Stomach (tissue), 9 donors: Measurements from ENCODE around the gene TRIM37. TPM values are rescaled to one million over a fixed set of nuclear protein-coding genes. Genes with fewer than 3 reads are reported as not detected.

ENCODE experiments used
- DNase-seq, 2 donors: peaks; one replicate each; pipeline versions ENCODE4 v3.0.0 to v3.0.0-alpha.2; 2013 to 2019
- H3K27ac ChIP-seq, 5 donors: fragments of 200-600 bp in 4 of 5; sonication (generic) in 4 of 5; one replicate each; pipeline ENCODE4 v1.5.1; 2013 to 2019; ENCODE audit warnings: mild to moderate bottlenecking in 1 of 5, moderate library complexity in 1 of 5
- H3K27me3 ChIP-seq, 3 donors: fragments of 200-600 bp; sonication (generic); one replicate each; pipeline ENCODE4 v1.5.1; 2017 to 2019; ENCODE audit warnings: mixed run types in 1 of 3
- H3K36me3 ChIP-seq, 4 donors: fragments of 200-600 bp; sonication (generic); 1 replicate in 3 of 4; 2 replicates in 1 of 4; pipeline ENCODE4 v1.5.1; 2016 to 2019
- H3K4me1 ChIP-seq, 4 donors: fragments of 200-600 bp; sonication (generic); one replicate each; pipeline ENCODE4 v1.5.1; 2016 to 2019
- H3K4me3 ChIP-seq, 4 donors: fragments of 200-600 bp; sonication (generic) in 3 of 4; one replicate each; pipeline ENCODE4 v1.5.1; 2016 to 2019; ENCODE audit warnings: mild to moderate bottlenecking in 1 of 4
- H3K9me3 ChIP-seq, 4 donors: fragments of 200-600 bp; sonication (generic); one replicate each; pipeline ENCODE4 v1.5.1; 2016 to 2019
- CTCF ChIP-seq, 7 experiments: fragments of 450-650 bp in 4 of 7; fragments of 200-600 bp in 3 of 7; sonication (generic) in 3 of 7; IDR thresholded peaks; one replicate each; pipeline ENCODE4 v1.5.1; 2016 to 2019; ENCODE audit warnings: antibody characterized with exemption in 7 of 7, control low read depth in 2 of 7, mild to moderate bottlenecking in 1 of 7
- EP300 ChIP-seq: sonication (generic); formaldehyde crosslinking; IDR thresholded peaks from one replicate; pipeline ENCODE4 v1.6.1; 2017; ENCODE audit warnings: antibody characterized with exemption
- POLR2A ChIP-seq, 4 donors: fragments of 450-650 bp; IDR thresholded peaks; one replicate each; pipeline ENCODE4 v1.6.1; 2016; ENCODE audit warnings: antibody characterized with exemption in 4 of 4, control low read depth in 2 of 4, mild to moderate bottlenecking in 1 of 4, moderate library complexity in 1 of 4
- POLR2AphosphoS5 ChIP-seq, 3 donors: sonication (generic); formaldehyde crosslinking; IDR thresholded peaks; one replicate each; pipeline ENCODE4 v1.6.1; 2016; ENCODE audit warnings: antibody characterized with exemption in 3 of 3
- WGBS, 5 donors: extraction: QIAGEN DNeasy Blood & Tissue Kit in 3 of 5; methylation state at CpG; one replicate each; pipeline versions ENCODE4 v1.1.5 to v1.1.7; 2013 to 2018; 5-methylcytosine and 5-hydroxymethylcytosine counted together
- intact Hi-C: fragments of 100-400 bp; cut with DNase I; formaldehyde crosslinking; loops from one replicate; pipeline ENCODE4 v1.15.1; 2023; ENCODE audit warnings: low total_unique reads
- polyA plus RNA-seq, 3 donors: library from polyadenylated mRNA; stranded (reverse); fragments of 200-250 nt; gene quantifications; one replicate each; pipeline ENCODE4 v1.2.3, GENCODE V29; 2013
- total RNA-seq, 5 donors: library from RNA; depleted of rRNA; stranded (reverse); fragments of >200 nt; gene quantifications; one replicate each; pipeline versions ENCODE4 v1.1.0 to v1.2.3, GENCODE V29; 2014 to 2016
- donor health status: healthy with polysubstance abuse.
- donor health status: Bipolar disorder and iron deficiency.
- donor health status: healthy.

TRIM37 gene
- total and polyA plus RNA-seq, 8 donors: 4.9 to 68.7 (median 29.0) TPM

GRCh38 chr17:58997756-58998553 lies 108.7 kb downstream of the TRIM37 start:
- WGBS, 5 donors: 69 to 80% (median 71%) methylated on average over 7 of the region's 7 CpGs
- Histone ChIP-seq H3K36me3 (peaks cover 8 to 50% (median 29%) of the 10 kb centered on the region in 4 donors), H3K9me3 (no peaks in the 10 kb centered on the region), H3K4me1 (peaks cover 0 to 31% (median 2%) of the 10 kb centered on the region in 4 donors), H3K27ac (peak overlapping the region in 2 of 5 donors; percentile 6 to 20), H3K4me3 (no peak overlapping the region), H3K27me3 (no peaks in the 10 kb centered on the region)
- TF ChIP-seq POLR2AphosphoS5 (IDR thresholded peaks at IDR 0.05): no peak
- no peak for TF ChIP-seq POLR2A (IDR thresholded peaks at IDR 0.05)
- no peak for TF ChIP-seq CTCF (IDR thresholded peaks at IDR 0.05)
- no peak for TF ChIP-seq EP300
- DNase-seq: no peak
- intact Hi-C loops: no loop called here

- Histone ChIP-seq H3K27ac (peak overlapping the region in 2 of 5 donors; percentile 6 to 11), H3K9me3 (no peaks in the 10 kb centered on the region), H3K27me3 (no peaks in the 10 kb centered on the region), H3K36me3 (peaks cover 8 to 50% (median 29%) of the 10 kb centered on the region in 4 donors), H3K4me1 (peaks cover 0 to 33% (median 9%) of the 10 kb centered on the region in 4 donors), H3K4me3 (no peak overlapping the region)
- intact Hi-C loops: no loop called here
- no peak for DNase-seq
- TF ChIP-seq POLR2AphosphoS5 (IDR thresholded peaks at IDR 0.05) (no peak), EP300 (no peak)
- WGBS, 5 donors: 73 to 90% (median 80%) methylated on average over 4 of the region's 4 CpGs
These were observed 109.7 kb downstream of the TRIM37 start for GRCh38 chr17:58996968-58997367.

GRCh38 chr17:58995247-58995940 lies 111.3 kb downstream of the TRIM37 start:
- H3K27me3 ChIP-seq: no peaks in the 10 kb centered on the region
- no peak overlapping the region for H3K4me3 ChIP-seq
- WGBS, 5 donors: 91 to 99% (median 97%) methylated on average over 7 of the region's 7 CpGs
- H3K36me3 ChIP-seq: peaks cover 8 to 38% (median 22%) of the 10 kb centered on the region in 4 donors
- TF ChIP-seq EP300 (no peak), POLR2A (IDR thresholded peaks at IDR 0.05) (no peak), CTCF (IDR thresholded peaks at IDR 0.05) (no peak), POLR2AphosphoS5 (IDR thresholded peaks at IDR 0.05) (no peak)
- H3K4me1 ChIP-seq: peaks cover 0 to 21% (median 12%) of the 10 kb centered on the region in 4 donors
- no peak for DNase-seq
- no peaks in the 10 kb centered on the region for H3K9me3 ChIP-seq
- intact Hi-C loops: no loop called here
- H3K27ac ChIP-seq: no peak overlapping the region

GRCh38 chr17:58993311-58993710 lies 113.4 kb downstream of the TRIM37 start:
- WGBS, 5 donors: 72 to 84% (median 72%) methylated on average over 5 of the region's 5 CpGs
- Histone ChIP-seq H3K27ac (no peak overlapping the region), H3K9me3 (no peaks in the 10 kb centered on the region), H3K27me3 (no peaks in the 10 kb centered on the region), H3K4me3 (no peak overlapping the region), H3K36me3 (peaks cover 0 to 17% (median 6%) of the 10 kb centered on the region in 4 donors), H3K4me1 (peaks cover 0 to 20% (median 11%) of the 10 kb centered on the region in 4 donors)
- DNase-seq: no peak
- TF ChIP-seq EP300 (no peak), POLR2AphosphoS5 (IDR thresholded peaks at IDR 0.05) (no peak), POLR2A (IDR thresholded peaks at IDR 0.05) (no peak), CTCF (IDR thresholded peaks at IDR 0.05) (no peak)
- intact Hi-C loops: no loop called here
